ENCODE results near the gene ATP2C1.

ATP2C1 gene

DNA sequence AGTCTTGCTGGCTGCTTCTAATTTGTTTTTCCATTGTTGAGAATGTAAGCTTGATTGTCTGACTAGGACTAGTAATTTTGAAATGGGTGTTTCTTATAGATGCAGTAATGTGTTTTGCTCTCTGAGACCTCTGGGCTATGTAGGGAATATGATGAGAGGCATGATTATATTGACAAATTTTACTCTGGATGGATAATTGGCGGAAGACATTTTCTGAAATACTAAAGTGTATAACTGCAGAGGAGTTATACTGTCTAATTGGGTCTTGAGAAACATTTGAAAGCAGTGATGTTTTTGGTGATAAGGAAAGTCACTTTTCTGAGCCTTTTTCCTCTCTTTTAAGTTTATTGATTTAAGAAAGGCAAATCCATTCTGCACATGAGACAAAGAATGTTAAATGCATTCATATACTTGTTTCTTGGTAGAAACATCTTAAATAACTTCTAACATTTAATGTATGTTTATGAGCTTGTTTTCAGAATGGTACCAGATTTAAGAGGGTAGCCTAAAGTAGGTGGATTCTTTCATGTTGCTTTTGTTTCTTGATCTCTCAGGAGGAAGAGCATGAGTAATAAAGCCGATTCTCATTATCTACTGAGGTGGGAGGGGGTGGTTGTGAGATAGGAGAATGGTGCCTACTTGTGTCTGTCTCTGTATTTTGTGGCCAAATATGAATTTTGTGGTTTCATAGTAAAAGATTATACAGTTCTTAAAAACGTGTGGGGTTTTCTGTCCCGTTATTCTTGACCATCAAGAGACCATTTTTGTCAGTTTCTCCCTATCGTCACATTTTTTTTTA, 2.0 kb downstream of the ATP2C1 start:
- DNase-seq (ENCODE audit: low spot score), result no peak

DNA sequence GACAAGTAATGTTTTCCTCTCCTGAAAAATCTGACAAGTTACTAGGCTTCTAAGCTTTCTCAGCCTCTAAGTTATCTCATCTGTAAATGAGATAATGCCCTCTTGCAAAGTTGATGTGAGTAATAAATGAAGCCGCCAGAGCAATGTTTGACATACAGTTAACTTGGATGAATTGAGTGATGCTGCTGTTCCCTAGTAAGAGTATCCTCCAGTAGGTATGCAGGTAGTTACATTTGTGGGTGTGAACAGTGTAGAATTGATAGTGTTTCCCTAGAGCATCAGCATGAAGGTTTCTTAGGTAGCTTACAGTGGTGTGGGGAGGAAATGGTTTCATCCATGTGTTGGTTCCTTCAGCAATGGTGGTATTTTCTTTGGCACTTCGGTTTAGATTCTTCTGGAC, 3.4 kb downstream of the ATP2C1 start:
- DNase-seq (ENCODE audit: low spot score), result no peak

DNA sequence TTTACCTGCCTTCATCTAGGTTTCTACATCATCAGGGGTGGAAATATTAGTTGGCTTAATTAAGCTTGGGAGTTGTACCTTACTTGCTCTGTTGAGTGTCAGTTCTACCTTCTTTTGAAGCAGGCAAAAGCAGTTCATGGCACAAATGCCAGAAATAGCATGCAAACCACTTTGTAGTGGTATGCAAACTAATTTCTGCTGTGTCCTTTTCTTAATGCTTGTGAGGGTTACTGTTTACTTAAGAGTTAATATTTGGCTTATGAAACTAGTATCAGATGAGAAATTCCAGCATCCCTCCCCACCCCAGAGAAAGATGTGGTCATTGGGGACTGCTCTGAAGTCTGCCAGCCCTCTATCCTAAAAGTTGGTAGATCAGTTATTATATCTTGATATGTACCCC, 7.1 kb downstream of the ATP2C1 start:
- DNase-seq (ENCODE audit: low spot score), result no peak

DNA sequence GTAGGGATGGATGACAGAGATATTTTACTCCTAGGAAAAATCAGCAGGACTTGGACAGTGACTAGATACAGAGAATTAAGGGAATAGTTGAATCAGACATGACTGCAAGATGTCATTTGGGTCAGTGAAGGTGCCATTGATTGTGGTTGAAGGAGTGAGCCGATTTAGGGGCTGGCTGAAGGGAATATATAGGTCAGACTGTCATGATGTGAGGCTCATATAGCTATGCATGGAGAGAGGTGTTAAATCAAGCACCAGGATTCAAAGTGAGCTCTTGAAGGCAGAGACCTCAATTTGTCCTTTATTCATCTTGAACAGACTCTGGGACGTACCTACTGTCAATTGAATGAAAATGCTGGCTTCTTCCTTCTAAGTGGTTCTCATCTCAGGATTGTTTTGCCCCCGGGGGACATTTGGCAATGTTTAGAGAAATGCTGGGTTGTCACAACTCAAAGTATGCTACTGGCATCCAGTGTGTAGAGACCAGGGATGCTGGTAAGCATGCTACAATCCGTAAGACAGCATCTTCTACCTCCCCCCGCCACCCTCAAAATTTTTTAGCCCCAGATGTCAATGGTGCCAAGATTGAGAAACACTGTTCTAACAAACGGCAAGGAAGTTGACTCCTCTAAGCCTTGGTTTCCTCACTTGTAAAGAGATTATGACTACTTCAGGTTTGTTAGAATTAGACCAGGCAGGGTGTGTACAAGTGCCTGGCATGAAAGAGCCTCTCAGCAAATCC, 7.8 kb downstream of the ATP2C1 start:
- no peak for DNase-seq (ENCODE audit: low spot score)

DNA sequence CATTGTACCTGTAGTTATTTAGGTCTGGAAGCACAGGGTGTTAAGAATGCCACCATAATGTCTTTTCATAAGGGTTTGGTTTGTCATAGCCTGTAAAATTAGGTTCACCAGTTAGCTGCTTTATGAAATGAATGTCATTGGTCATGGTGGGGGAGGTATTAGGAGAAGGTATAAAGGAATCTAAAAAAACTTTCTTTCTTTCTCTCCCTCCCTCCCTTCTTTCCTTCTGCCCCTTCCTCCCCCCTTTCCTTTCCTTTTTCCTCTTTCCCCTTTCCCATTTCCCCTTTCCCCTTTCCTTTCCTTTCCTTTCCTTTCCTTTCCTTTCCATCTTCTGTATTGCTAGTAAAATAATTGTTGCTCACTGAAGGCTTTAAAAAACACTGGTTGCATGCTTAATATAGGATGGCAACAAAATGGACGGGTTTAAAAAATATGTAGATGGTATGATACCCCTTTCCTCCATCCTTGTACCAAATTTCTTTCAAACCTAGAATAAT, 9.6 kb downstream of the ATP2C1 start:
- no peak for DNase-seq (ENCODE audit: low spot score)

DNA sequence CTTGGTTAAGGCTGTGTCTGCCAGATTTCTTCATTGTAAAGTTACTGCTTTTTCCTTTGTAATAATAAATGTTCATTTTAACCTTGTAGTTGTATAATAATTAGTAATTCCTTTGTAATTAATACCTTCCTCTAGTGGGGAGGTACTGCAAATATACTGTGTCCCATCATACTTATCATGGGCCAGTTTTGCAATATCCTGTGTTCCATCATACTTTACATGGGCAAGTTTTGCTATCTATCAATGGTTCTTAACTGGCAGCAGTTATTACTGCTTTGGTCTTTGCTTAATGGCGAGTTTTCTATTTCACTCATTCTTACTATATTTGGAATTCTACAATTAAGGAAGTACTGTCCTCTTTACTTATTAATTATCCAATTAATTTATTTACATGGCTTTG, 10.6 kb downstream of the ATP2C1 start:
- DNase-seq (ENCODE audit: low spot score), result no peak

DNA sequence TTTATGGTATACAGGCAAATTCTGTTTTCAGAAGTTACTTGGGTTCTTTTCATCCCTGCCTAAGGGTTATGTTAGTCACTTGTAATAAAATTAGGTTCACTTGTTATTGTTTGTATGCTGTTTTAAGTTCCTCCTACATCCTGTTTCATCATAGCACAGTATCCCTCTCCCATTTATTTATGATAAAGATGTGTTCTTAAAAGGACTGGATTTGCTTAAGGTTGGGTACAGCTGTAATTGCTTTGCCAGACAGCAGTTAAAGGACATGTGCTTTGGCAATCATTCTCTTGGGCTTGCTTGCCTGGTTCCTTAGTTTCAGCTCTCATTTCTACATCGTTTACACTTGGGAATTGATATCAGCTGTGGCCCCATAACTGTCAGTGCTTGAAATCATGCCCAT, 11.7 kb downstream of the ATP2C1 start:
- no peak for DNase-seq (ENCODE audit: low spot score)

DNA sequence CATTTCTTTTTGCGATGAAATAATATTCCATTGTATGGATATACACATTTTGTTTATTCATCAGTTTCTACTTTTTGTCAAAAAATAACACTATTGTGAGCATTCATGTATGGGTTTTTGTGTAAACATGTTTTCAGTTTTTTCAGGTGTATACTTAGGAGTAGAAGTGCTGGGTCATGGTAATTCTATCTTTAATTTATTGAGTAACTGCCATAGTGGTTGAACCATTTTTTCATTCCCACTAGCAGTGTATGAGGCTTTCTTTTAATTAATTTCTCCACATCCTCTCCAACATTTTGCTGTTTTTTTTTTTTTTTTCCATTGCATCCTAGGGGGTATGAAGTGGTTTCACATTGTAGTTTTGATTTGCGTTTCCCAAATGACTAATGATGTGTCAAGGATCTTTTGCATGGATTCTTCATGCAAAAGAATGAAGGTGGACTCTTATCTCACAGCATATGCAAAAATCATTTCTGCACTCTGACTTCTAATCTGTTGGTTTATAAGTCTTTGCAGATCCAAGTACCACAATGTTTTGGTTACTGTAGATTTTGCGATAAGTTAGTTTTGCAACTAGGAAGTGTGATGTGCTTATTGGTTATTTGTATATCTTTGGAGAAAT, 12.6 kb downstream of the ATP2C1 start:
- no peak for DNase-seq (ENCODE audit: low spot score)

DNA sequence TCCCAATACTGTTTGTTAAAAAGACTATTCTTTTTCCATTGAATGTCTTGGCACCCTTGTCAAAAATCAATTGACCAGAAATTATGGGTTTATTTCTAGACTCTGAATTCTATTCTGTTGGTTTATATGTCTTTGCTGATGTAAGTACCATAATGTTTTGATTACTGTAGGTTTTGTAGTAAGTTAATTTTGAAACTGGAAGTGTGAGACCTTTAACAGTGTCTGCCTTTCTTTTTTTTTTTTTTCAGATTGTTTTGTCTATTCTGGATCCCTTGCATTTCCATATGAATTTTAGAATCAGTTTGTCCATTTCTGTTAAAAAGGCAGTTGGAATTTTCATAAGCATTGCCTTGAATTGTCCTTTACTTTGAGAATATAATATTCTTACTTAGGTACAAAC, 13.6 kb downstream of the ATP2C1 start:
- DNase-seq (ENCODE audit: low spot score), result no peak

DNA sequence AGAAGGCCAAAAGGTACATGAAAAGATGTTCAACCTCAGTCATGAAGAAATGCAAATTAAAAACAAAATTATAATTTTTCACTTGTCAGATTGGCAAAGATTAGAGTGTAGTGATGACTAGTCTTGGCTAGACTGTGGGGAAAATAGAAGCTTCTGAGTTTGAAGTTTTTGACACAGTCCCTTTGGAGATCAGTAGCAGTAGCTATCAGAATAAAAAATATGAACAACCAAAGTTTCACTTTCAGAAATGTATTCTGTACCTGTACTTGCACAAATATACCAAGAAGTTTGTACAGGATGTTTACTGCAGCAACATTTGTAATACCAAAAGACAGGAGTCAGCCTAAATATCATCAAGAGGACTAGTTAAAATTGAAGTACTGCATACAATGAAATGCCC, 14.1 kb downstream of the ATP2C1 start:
- no peak for DNase-seq (ENCODE audit: low spot score)

DNA sequence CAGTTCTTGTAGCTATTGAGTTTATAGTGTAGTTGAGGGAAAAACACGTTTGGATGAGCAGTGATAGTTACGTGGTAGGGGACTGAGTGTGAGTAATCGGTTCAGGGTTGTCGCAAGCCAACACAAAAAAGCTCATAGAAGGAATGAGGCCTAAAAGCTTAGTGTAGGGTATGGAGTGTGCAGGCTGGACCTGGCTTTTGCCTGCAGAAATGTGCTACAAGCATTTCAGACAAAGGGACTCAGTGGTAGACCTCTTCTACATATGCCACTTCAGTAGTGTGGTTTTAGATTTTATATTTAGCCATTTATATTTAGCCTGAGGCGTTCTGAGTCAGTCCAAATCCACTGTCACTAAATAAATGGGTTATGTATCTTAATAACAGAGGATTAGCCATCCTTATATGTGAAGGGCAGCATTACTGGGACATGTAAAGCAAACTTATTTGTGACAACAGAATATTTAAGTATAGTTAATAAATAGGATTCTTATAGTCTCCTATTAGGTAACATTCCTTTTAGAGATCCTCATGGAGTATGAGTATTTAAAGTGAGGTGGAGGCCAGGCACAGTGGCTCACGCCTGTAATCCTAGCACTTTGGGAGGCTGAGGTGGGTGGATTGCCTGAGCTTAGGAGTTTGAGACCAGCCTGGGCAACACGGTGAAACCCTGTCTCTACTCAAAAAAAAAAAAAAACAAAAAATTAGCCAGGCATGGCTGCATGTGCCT, 21.8 kb downstream of the ATP2C1 start:
- DNase-seq (ENCODE audit: low spot score), result no peak

DNA sequence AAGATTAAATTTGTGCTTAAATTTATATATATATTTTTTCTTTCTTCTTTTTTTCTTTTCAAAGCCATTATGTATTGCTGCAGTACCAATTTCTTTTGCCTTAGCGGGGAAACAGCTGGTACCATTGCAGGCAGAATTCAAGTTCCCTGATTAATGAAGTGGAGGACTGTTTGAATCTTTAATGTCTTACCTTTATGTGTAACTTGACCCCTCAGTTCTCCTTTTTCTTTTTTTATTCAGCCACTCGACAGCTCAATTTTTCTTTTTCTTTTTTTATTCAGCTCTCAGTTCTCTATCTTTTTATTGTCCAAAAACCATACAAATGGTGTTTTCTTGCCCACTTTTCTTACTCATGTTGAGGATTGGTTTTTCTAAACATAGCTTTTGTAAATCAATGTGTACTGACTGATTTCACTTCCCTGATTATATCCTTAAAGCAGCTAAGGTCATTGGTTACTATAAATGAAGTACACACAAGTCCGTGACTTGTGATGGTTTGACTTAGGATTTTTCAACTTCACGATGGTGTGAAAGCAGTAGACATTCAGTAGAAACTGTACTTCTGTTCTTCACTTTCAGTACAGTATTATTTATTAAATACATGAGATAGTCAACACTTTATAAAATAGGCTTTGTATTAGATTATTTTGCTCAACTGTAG, 22.8 kb downstream of the ATP2C1 start:
- DNase-seq (ENCODE audit: low spot score), result no peak

DNA sequence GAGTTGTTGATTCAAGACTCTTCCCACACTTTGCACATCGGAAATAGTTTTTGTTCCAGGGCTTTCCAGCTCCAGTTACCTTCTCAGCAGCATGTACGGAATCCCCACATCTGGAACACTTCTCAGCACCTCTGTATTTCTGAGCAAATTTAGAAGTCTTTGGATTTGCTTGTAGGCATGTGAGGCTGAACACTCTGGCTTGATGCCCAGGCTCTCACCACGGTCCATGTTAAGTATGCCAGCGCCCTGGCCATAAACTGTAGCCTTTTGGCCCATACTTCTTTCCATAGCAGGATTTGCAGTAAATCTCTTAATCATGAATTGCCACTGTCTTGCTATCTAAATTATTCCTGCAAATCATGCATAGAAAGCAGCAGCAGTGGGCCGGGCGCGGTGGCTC, 24.4 kb downstream of the ATP2C1 start:
- no peak for DNase-seq (ENCODE audit: low spot score)

DNA sequence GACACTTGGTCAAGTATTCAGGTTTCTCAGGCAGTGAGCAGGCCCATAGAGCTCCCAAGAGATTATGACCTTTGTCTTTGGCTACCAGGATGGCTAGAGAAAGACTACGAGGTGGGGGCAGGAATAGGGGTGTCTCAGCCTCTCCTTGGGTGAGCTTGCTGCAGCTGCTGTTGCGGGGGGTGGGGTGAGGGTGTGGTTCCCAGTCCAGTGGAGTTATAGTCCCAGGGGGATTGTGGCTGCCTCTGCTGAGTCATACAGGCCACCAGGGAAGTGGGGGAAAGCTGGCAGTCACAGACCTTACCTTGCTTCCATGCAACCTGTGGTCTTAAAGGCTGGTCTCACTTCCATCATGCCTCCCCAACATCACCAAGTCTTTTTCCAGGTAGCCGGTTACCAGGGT, 31.7 kb downstream of the ATP2C1 start:
- no peak for DNase-seq (ENCODE audit: low spot score)

DNA sequence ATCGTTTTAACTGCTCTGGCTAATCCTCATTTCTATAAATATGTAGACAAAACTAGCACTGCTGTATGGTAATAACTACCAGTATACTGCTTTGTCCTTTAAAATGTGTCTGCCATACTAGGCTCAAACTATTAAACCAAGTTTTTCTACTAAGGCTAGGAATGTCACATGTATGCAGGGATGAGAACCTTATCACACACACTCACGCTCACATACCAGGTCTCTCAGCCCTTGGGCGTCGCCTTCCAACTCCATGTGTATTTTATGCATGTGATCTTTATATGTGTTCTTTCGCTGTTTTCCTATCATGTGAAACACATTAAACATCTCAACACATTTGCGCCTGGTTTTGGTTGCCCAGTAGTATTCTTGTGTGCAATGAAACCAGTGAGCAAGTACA, 32.6 kb downstream of the ATP2C1 start:
- DNase-seq (ENCODE audit: low spot score), result no peak

DNA sequence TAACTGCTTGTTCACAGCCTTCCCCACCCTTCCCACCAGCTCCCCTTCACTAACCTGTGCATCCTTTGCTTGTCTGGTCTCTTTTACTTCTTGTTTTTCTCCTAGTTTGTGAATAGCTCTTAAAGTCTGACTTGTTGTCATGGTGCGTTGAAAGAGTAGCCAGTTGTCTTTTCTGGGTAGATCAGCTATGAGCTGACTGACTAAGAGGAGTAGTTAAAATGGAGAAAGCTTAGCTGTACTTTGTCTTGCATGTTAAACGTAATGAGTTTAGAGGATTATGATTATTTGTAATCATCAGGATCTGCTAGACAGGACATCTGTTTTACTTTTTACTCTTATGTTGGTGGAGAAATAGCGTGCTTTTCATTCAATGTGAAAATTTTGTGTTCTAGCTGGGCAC, 35.9 kb downstream of the ATP2C1 start:
- no peak for DNase-seq (ENCODE audit: low spot score)

DNA sequence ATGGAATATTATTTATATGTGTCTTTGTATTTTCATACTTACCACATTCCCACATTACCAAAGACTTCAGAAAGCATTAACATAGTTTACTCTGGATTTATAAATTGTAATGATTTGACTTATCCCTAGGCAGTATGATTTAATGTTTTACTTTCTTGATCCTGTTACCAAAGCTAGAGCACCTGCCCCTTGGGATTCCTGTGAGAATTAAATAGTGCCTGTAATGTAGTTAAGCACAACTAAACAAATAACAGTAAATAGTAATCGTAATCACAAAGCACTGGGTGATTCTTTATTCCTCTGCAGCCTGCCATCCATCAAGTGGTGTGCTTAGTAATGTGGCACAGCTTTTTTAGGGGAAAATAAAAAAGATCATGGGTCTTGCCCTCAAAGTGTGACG, 39.1 kb downstream of the ATP2C1 start:
- no peak for DNase-seq (ENCODE audit: low spot score)

DNA sequence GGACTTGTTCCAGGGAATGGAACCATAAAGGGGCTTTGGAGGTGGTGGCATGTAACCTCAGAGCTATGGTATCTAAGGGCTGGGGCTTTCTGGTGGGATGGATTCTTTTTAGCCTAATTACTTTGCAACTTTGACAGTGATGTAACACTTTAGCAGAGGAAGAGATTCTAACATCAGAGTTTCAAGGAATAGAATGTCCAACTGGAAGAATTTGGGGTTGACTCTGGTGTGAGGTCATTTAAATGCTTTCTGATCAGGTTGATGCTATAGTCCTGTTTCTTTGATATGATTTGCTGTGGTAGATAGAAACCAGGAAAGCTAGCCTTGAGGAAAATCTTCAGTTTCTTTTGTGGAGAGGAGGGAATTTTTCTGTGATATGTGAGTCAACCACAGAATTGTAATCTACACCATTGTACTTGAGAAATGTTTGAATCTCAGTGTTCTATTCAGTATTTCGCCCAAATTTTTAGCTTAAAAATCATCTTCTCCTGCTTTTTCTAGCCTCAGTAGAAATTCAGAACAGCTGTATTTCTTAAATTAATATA, 40.0 kb downstream of the ATP2C1 start:
- no peak for DNase-seq (ENCODE audit: low spot score)

DNA sequence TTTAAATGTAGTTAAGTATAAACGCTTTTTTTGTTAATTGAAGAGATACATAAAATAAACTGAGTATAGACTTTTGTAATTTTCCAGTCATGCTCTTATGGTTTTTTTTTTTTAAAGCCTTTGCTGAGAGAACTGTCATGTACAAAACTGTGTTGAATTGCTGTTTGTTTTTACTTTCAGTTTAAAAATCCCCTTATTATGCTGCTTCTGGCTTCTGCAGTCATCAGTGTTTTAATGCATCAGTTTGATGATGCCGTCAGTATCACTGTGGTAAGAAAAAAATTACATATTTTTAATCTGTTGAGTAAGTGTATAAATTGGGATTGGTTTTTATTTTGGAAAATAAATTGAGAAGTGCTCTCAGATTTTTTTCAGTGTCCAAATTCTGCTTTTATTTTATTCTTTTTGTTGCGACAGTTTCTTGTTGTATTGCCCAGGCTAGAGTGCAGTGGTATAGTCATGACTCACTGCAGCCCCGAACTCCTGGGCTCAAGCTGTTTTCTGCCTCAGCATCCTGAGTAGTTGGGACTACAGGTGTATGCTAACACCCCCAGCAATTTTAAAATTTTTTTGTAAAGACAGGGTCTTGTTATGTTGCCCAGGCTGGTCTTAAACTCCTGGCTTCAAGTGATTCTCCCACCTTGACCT, 40.7 kb downstream of the ATP2C1 start:
- DNase-seq (ENCODE audit: low spot score), result no peak

DNA sequence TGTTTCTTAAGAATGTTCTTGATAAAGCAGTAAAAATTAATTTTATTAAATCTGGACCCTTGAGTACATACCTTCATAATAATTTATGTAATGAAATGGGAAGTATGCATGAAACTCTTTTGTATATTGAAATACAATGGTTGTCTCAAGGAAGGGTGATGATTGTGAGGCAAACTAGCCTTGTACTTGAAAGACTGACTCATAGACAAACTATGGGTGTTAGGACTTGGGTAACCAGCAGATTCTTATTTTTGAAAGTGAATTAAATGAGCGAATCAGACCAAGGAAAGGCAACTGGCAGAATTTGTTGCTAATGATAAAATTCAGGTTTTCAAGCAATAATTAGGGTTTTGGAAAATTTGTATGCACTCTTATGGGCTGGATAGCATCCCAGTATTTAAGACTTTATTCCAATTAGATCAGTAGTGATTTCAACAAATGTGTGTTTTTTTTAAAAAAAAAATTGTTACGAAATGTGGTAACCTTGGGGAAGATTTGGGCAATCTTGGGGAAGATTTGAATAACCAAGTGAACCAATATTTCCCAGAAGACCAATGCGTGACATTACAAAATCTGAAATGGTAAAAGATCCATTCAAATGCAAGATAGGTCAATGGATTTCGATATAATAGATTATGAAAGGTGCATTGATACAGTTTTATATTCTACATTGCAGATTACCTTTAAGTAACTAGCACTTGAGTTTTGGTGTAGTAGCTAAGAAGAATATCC, 42.0 kb downstream of the ATP2C1 start:
- no peak for DNase-seq (ENCODE audit: low spot score)
